GM19193 (cell line): ENCODE results near the gene PTPN14.

Source experiments
- POLR2A ChIP-seq: IDR thresholded peaks from 4 replicates; pipeline ENCODE4 v1.6.1; 2011; ENCODE audit not compliant: insufficient read depth, insufficient read length; ENCODE audit errors: extremely low read depth

Gene PTPN14

GRCh38 chr1:214550013-214550856 is 1.2 kb downstream of the PTPN14 start:
- TF ChIP-seq POLR2A, result no peak

- TF ChIP-seq POLR2A, result no peak
Observed at GRCh38 chr1:214549604-214550003, 1.8 kb downstream of the PTPN14 start.

GRCh38 chr1:214548988-214549387 is 2.4 kb downstream of the PTPN14 start:
- TF ChIP-seq POLR2A, result no peak

GRCh38 chr1:214548271-214548670 is 3.1 kb downstream of the PTPN14 start:
- TF ChIP-seq POLR2A, result no peak

GRCh38 chr1:214547747-214548146 is 3.7 kb downstream of the PTPN14 start:
- no peak for TF ChIP-seq POLR2A

GRCh38 chr1:214546886-214547641 is 4.3 kb downstream of the PTPN14 start:
- TF ChIP-seq POLR2A, result no peak

GRCh38 chr1:214546084-214546483 is 5.3 kb downstream of the PTPN14 start:
- TF ChIP-seq POLR2A, result no peak

GRCh38 chr1:214545293-214545692 is 6.1 kb downstream of the PTPN14 start:
- no peak for TF ChIP-seq POLR2A

- TF ChIP-seq POLR2A, result no peak
Observed at GRCh38 chr1:214544791-214545190, 6.6 kb downstream of the PTPN14 start.

- no peak for TF ChIP-seq POLR2A
Observed at GRCh38 chr1:214542275-214543199, 8.9 kb downstream of the PTPN14 start.

GRCh38 chr1:214541693-214542092 is 9.7 kb downstream of the PTPN14 start:
- TF ChIP-seq POLR2A, result no peak

- no peak for TF ChIP-seq POLR2A
Observed at GRCh38 chr1:214541206-214541605, 10.2 kb downstream of the PTPN14 start.

- no peak for TF ChIP-seq POLR2A
Observed at GRCh38 chr1:214540324-214540723, 11.1 kb downstream of the PTPN14 start.

GRCh38 chr1:214538496-214538895 is 12.9 kb downstream of the PTPN14 start:
- TF ChIP-seq POLR2A, result no peak
